Nephron progenitor cell (in vitro differentiated cells): ENCODE results near the gene TSPAN4.

Experiments used
- DNase-seq: peaks from one replicate; pipeline ENCODE4 v3.0.0; 2021
- H3K27ac Mint-ChIP-seq: 2 replicates; pipeline ENCODE4 v1.8.0; 2021; ENCODE audit warnings: mild to moderate bottlenecking, moderate library complexity, mixed read lengths
- H3K27me3 Mint-ChIP-seq: 2 replicates; pipeline ENCODE4 v1.8.0; 2021; ENCODE audit warnings: mild to moderate bottlenecking, low read depth, mixed read lengths; ENCODE audit not compliant: poor library complexity
- H3K36me3 Mint-ChIP-seq: 2 replicates; pipeline ENCODE4 v1.8.0; 2021; ENCODE audit warnings: low read depth, mixed read lengths
- H3K4me1 Mint-ChIP-seq: 2 replicates; pipeline ENCODE4 v1.8.0; 2021; ENCODE audit warnings: mixed read lengths
- H3K4me3 Mint-ChIP-seq: 2 replicates; pipeline ENCODE4 v1.8.0; 2021; ENCODE audit warnings: mild to moderate bottlenecking, moderate library complexity, mixed read lengths
- H3K9me3 Mint-ChIP-seq: 2 replicates; pipeline ENCODE4 v1.8.0; 2021; ENCODE audit warnings: mild to moderate bottlenecking, moderate library complexity, mixed read lengths
- TF ChIP-seq, protein P1 (sequence below): fragments of 200-600 bp; sonication (generic); IDR thresholded peaks from 2 replicates; pipeline ENCODE4 v1.5.0; 2021; ENCODE audit warnings: antibody characterized with exemption

TSPAN4 gene

DNA sequence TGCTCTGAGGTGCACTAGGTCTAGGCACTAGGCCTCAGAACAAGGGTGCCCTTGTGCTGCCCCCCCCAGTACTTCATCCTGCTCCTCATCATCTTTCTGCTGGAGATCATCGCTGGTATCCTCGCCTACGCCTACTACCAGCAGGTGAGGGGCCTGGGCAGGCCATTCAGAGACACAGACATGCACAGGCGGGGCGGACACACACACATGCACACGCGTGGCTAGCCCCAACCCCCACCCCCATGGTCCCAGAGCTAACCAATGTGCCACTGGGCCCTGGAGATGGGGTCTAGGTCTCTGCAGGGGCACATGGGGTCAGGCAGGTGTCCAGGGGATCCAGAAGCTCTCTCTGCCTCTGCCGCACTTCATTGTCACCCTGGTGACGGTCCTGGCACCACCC, 6.0 kb upstream of the TSPAN4 start:
- Mint-ChIP-seq H3K36me3 (peaks cover 8% of the 10 kb centered on the region), H3K27ac (no peak overlapping the region), H3K9me3 (no peaks in the 10 kb centered on the region), H3K4me1 (peaks cover 34% of the 10 kb centered on the region), H3K27me3 (peaks cover 10% of the 10 kb centered on the region), H3K4me3 (no peak overlapping the region)
- TF ChIP-seq, protein P1, sequence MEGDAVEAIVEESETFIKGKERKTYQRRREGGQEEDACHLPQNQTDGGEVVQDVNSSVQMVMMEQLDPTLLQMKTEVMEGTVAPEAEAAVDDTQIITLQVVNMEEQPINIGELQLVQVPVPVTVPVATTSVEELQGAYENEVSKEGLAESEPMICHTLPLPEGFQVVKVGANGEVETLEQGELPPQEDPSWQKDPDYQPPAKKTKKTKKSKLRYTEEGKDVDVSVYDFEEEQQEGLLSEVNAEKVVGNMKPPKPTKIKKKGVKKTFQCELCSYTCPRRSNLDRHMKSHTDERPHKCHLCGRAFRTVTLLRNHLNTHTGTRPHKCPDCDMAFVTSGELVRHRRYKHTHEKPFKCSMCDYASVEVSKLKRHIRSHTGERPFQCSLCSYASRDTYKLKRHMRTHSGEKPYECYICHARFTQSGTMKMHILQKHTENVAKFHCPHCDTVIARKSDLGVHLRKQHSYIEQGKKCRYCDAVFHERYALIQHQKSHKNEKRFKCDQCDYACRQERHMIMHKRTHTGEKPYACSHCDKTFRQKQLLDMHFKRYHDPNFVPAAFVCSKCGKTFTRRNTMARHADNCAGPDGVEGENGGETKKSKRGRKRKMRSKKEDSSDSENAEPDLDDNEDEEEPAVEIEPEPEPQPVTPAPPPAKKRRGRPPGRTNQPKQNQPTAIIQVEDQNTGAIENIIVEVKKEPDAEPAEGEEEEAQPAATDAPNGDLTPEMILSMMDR = no peak
- no peak for DNase-seq

DNA sequence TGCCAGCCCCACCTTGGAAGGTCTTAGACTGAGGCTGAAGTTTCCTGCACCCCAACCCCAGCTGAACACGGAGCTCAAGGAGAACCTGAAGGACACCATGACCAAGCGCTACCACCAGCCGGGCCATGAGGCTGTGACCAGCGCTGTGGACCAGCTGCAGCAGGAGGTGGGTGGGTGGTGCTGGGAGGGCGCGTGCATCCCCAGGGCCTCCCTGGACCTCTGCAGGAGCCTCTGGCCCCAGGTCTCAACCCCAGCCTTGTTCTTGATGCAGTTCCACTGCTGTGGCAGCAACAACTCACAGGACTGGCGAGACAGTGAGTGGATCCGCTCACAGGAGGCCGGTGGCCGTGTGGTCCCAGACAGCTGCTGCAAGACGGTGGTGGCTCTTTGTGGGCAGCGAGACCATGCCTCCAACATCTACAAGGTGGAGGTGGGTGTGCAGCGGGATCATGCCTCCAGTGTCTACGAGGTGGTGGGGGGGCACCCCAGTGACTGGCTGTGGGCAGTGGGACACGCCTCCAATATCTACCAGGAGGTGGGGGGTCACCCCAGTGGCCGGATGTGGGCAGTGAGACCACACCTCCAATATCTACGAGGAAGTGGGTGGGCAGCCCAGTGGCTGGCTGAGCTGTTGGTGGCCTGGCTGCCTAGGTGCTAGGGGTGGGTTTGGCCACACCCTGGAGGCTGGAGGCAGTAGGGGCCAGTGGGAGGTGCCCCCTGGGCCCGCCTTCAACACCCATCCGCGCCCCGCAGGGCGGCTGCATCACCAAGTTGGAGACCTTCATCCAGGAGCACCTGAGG, 5.3 kb upstream of the TSPAN4 start:
- Mint-ChIP-seq H3K9me3 (no peaks in the 10 kb centered on the region), H3K27ac (no peak overlapping the region), H3K27me3 (peaks cover 4% of the 10 kb centered on the region), H3K36me3 (peaks cover 8% of the 10 kb centered on the region), H3K4me3 (no peak overlapping the region), H3K4me1 (peaks cover 27% of the 10 kb centered on the region)
- no peak for DNase-seq
- TF ChIP-seq, protein P1 = no peak

DNA sequence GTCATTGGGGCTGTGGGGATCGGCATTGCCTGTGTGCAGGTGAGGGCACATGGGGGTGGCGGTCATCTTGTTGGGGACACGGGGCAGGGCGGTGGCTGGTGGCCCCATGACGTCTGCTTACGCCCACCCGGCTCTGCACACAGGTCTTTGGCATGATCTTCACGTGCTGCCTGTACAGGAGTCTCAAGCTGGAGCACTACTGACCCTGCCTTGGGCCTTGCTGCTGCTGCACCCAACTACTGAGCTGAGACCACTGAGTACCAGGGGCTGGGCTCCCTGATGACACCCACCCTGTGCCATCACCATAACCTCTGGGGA, 4.7 kb upstream of the TSPAN4 start:
- no peak overlapping the region for H3K4me3 Mint-ChIP-seq

DNA sequence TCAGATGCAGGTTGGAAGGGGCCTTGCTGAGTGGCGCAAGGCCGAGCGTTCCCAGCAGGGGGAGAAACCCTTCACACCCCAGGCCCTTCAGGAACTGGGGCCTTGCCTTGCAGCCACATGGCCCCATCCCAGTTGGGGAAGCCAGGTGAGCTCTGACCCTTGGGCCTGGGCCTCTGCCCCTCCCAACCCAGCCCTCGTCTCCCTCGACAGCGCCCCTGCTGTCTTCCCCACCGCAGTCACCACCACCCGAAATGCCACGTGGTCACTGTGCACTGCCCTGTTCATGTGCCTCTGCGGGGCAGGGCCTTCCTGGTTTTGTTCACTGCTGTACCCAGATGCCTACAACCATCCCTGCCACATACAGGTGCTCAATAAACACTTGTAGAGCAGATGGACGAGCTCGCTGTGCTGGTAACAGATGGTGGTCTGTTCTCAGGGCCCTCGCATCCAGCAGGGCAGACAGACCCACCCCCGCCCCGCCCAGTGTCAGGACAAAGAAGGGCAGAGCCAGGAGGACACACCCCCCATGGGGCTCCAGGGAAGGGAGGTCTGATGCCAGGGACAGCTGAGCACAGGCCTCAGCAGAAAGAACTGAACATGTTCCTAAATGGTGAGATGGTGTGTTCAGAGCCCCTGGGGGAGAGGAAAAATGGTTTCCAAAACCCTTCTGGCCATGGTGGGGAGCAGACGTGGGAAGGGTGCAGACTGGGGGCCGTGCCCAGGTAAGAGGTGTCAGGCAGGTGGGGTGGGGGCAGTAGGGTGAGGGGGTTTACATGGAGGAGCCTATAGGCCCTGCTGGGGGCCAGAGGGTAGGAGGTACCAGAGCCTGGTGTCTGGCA, 4.0 kb upstream of the TSPAN4 start:
- TF ChIP-seq, protein P1 = peak; percentile 15
- no peak overlapping the region for H3K27ac Mint-ChIP-seq
- peaks cover 3% of the 10 kb centered on the region for H3K27me3 Mint-ChIP-seq
- H3K4me1 Mint-ChIP-seq = peaks cover 29% of the 10 kb centered on the region
- H3K9me3 Mint-ChIP-seq = no peaks in the 10 kb centered on the region
- H3K36me3 Mint-ChIP-seq = peaks cover 8% of the 10 kb centered on the region
- DNase-seq = no peak
- no peak overlapping the region for H3K4me3 Mint-ChIP-seq

More for the DNA sequence above, 4.7 kb upstream of the TSPAN4 start:
- peaks cover 3% of the 10 kb centered on the region for H3K27me3 Mint-ChIP-seq
- peaks cover 8% of the 10 kb centered on the region for H3K36me3 Mint-ChIP-seq
- DNase-seq = no peak
- TF ChIP-seq, protein P1 = no peak
- H3K9me3 Mint-ChIP-seq = no peaks in the 10 kb centered on the region
- no peak overlapping the region for H3K27ac Mint-ChIP-seq
- peaks cover 26% of the 10 kb centered on the region for H3K4me1 Mint-ChIP-seq

DNA sequence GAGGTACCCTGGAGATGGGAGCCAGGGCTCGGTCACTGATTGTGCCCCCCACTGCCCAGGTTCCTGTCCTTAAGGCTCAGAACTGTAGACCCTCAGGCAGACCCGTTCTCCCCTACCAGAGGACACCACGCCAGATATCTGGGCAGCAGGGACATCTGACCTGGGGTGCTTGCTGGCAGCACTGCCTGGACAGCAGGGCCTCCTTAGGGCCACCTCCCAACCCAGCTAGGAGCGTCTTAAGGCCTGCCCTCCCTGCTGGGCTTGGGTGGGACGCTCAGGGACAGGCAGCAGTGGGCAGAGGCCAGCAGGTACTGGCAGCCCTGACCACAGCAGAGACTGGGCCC, 3.4 kb upstream of the TSPAN4 start:
- no peak overlapping the region for H3K4me3 Mint-ChIP-seq
- H3K4me1 Mint-ChIP-seq = peaks cover 29% of the 10 kb centered on the region
- peaks cover 8% of the 10 kb centered on the region for H3K36me3 Mint-ChIP-seq
- H3K9me3 Mint-ChIP-seq = no peaks in the 10 kb centered on the region
- no peak for DNase-seq
- TF ChIP-seq, protein P1 = no peak
- no peak overlapping the region for H3K27ac Mint-ChIP-seq
- peaks cover 3% of the 10 kb centered on the region for H3K27me3 Mint-ChIP-seq
